Lung microvascular endothelial cell (primary cell): ENCODE measurements around the gene THSD4. TPM values are rescaled to one million over a fixed set of nuclear protein-coding genes. Genes with fewer than 3 reads are reported as not detected.

ENCODE experiments used
- DNase-seq, 2 donors: peaks; one replicate each; pipeline versions ENCODE4 v3.0.0 to v3.0.0-alpha.2; 2010; ENCODE audit warnings: low read depth in 2 of 2
- total RNA-seq: library from RNA; depleted of rRNA; stranded (reverse); fragments of >200 nt; gene quantifications from 2 replicates; pipeline ENCODE4 v1.2.1, GENCODE V29; 2014

The THSD4 gene
- total RNA-seq, 1 donor from 2014 or later = 20.2 TPM

- DNase-seq = peak; percentile 21 to 60
Measured at GRCh38 chr15:71447328-71448250, 332.3 kb downstream of the THSD4 start.

DNA sequence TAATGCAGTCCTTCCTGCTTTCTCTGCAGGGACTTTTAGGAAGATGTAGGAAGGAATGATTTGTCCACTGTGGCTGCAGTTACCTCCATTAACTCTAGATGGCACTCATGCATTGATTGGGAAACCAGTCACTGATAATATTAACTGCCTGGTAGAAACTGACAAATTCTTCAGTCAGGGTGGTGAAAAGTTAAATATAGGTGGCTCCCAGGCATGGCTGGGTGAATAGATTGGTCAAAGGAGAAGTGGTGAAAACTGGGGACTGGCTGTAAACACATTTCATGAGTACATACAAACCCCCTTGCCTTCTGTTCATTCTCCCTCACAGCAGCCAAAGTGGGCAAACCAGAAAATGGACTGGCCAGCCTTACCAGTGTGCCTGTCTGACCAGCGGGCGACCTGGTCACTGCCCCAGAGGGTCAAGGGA lies 333.4 kb downstream of the THSD4 start:
- peak; percentile 72 to 82 for DNase-seq

- no peak for DNase-seq
Measured at GRCh38 chr15:71449363-71449762, 334.1 kb downstream of the THSD4 start.

GRCh38 chr15:71449956-71450355 lies 334.7 kb downstream of the THSD4 start:
- DNase-seq = no peak

DNA sequence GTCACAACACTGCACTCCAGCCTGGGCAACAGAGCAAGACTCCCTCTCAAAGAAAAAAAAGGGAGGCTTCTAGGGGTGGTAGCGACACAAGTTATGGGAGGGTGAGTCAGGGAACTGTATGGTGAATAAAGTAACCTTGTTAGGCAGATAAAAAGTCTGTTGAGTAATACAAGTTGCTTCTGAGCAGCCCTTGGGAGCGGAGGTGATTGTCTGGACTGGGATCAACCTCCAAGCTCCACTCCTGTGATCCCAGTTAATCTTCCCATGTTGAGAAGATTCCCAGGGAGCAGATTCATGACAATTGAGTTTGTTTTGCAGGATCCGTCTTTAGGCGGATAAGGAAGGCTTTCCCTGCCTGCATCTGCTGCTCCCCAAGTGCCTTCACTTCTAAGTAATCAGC lies 335.9 kb downstream of the THSD4 start:
- DNase-seq = no peak

DNA sequence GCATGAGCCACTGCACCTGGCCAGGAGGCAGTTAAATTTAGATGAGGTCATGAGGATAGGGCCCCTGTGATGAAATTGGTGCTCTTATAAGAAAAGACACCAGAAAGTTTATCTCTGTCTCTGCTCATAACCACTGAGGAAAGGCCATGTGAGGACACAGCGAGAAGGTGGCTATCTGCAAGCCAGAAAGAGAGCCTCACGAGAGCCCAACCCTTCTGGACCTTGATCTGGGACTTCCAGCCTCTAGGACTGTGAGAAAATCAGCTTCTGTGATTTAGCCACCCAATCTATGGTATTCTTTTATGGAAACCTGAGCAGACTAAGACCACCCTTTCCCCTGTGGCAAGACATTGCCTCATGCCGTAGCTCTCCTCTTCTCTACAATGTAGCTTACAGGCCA lies 337.6 kb downstream of the THSD4 start:
- no peak for DNase-seq

- DNase-seq = no peak
Measured at GRCh38 chr15:71454462-71454996, 339.3 kb downstream of the THSD4 start.

DNA sequence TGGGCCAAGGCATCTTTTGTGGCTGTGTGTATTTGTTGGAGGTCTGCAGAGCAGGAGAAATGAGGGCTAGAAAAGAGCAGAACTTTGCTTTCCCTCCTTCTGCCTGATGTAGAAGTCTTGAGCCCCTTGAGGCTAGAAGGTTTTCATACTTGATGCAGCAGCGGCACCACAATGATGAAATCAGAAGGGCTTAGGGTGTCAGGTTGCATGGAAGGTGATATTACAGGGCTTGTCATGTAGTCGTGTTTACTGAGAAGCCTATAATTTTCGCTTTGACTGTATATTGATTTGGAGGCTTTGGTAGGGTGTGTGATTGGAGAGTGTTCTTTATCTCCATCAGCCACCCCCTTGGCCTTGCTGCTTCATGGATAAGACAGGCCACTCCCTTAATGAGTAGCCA lies 339.8 kb downstream of the THSD4 start:
- DNase-seq = no peak

DNA sequence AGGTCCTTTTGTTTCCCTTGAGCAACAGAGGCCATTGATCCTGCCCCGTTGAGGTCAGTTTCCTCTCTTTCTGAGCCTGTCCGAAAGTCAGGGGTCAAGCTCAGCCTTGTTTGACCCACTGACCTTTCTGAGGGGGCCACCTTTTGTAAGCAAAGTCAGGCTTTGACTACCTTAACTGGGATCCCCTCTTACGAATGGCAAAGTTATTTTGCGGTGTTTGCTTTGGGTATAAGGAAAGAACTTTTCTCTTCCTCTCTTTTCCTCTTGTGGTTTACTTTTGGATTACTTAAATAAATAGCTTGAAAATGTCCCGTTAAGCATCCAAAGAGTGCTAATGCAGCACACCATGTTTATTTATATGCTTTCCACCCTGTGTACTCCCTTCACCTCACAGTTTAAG lies 340.6 kb downstream of the THSD4 start:
- DNase-seq = no peak

GRCh38 chr15:71456362-71456761 lies 341.1 kb downstream of the THSD4 start:
- DNase-seq = no peak

DNA sequence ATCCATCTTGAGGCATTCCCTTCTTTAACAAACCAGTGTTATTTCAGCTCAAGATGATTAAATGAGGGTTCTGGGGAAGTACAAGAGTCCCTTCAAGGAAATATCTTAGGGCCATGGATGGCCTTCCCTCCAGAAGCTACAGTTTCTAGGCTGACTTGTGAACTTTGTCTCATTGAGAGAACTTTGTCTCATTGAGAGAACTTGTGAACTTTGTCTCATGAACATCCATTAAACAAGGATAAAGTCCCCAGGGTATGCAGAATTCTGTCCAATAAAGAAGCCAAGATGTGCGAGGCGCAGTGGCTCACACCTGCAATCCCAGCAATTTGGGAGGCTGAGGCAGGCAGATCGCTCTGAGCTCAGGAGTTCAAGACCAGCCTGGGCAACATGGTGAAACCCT lies 341.5 kb downstream of the THSD4 start:
- DNase-seq = no peak

DNA sequence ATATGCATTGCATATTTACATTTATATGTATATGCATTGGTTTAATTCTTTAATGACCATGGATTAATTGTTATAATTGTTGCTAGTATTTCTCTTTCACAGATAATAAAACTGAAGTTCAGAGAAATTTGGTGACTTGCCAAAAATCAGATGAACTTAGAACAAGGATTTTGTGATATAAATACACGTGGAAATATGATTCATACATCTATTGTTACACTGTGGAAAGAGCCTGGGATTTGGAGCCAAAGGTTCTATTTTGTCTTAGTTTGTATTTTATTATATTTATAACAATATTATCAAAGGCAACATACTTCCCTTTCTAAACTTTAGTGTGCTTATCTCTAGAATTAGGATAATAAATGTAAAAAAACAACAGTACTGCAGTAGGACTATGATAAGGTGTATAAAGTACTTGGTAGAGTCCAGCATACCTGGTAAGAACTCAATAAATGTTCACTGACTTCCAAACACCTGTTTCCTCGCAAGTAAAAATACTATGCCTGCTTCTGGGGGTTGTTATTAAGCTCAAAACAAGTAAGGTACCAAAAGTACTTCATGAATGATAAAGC lies 342.9 kb downstream of the THSD4 start:
- DNase-seq = peak; percentile 81 to 94

DNA sequence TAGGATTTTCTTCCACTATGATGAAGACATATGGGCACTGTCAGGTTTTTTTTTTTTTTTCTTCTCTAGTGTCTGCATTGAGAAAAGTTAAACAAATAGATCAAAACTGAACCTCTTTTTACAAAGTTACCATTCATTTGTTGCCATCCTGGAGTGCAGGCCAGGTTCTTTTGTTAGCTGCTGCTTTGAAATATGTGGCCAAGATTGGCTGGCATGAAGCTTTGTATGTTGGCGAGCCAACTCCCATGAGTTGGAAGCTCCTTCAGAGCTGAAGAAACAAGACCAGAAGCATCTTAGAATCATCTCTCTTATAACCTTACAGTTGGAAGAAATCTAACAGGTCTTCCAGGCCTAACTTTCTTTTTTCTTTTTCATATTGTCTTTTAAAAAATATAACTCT lies 346.5 kb downstream of the THSD4 start:
- DNase-seq = no peak

DNA sequence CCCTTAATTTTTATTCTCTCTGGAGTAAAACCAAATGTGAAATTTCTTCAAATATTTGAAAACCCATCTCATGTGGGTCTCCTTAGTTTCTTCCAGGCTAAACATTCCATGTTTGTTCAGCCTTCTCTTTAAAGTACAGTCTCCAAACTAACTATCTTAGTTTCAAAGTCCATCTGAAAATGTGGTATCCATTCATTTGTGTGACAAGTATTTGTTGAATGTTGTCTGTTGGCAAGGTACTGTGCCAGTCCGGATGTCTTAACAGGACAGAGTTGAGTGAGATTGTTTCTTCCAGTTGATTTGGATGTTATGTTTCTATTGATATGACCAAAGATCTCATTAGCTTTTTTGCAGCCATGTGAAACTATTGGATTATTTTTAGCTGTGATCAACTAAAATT lies 347.4 kb downstream of the THSD4 start:
- no peak for DNase-seq

DNA sequence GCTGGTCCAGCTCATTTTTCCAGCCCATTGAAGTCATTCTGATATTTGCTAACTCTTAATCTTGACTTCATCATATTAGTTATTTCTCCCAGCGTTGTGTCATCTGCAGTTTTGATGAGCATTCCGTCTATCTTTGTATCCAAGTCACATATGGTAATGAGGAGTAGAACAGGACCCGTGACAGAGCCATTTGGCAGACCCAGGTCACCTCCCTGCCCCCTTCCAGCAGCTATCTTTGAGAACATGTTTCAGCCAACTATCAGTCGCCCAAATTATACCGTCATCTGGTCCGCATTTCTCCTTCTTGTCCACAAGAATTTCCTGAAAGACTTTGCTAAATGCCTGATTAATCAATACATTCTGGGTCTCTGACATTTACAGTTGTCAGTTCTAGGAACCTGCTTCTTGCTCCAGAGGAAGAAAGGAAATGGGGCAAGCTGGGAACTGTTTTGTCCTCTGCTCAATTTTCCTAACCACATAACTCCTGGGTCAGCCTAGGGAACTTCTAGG lies 347.9 kb downstream of the THSD4 start:
- no peak for DNase-seq

GRCh38 chr15:71465131-71465955 lies 350.1 kb downstream of the THSD4 start:
- peak; percentile 38 to 66 for DNase-seq

GRCh38 chr15:71468715-71469114 lies 353.4 kb downstream of the THSD4 start:
- no peak for DNase-seq

DNA sequence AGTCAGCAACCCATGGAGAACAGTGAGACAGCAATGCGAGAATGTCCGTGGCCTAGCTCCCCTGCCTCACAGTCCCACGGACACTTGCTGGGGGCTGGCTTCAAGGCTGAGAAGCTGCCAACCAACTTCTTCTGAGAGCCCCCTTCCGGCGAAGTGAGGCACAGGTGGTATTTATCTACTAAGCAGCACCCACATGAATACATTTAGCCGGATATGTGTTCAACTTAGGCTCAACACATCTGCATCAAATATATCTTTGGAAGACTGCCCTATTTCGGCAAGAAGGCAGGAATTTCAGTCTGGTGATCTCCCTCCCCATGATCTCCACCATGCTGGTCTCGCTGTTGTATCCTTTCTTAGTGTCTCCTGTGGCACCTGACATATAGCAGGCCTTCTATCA lies 354.1 kb downstream of the THSD4 start:
- no peak for DNase-seq

DNA sequence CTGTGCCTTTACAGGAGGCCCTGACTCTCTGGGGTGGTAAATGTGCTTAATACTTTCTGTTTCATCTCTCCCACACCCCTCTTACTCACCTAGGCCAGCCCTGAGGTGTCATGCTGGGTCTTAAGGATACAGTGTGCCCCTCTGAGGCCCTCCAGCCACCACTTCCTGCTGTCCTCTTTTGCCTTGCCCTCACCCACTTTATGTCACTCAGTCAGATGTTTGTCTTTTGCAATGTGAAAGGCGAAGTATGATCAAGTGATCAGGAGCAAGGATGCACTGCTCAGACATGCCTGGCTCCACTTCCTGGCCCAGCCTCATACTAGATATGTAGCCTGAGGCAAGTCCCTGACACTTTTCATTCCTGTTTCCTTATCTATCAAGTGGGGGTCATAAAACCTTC lies 356.1 kb downstream of the THSD4 start:
- DNase-seq = no peak

DNA sequence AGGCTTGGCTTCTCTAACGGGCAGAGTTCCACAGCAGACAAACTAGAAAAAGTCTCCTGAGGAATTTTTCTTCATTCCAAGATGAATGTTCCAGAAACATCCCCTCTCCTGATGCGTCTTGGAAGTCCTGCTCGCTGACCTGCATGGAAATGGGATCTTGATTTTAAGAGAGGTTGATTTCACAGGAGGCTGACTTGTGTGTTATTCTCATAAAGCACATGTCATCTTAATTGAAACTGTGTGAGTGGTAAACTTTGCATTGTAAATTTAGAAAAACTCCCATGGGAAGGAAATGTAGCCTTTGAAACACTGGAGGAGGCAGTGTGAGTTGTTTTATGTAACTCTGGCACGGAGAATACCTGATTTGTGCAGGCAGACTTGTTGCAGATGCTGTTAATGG lies 357.3 kb downstream of the THSD4 start:
- no peak for DNase-seq

GRCh38 chr15:71473751-71474150 lies 358.5 kb downstream of the THSD4 start:
- DNase-seq = no peak

DNA sequence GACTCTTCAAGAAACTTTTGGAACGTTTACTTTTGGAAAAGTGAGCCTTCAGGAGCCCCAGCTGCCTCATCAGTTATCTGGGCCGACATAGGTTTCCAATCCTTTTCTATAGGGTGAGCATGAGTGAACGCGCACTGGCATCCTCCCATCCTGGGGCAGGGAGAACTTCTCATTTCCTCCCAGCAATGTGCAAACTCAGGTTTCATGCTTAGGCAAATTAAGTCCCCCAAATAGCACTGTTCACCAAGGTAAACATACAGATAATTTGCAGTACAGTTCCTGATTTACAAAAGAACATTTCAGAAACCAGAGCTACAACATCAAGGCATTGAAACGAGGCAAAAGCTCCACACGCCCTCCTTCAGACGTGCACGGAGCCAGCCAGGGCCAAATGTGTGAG lies 361.6 kb downstream of the THSD4 start:
- no peak for DNase-seq
